GM12891 (cell line): Measurements from ENCODE around the gene ELOVL1.

Source experiments
- POLR2A ChIP-seq: IDR thresholded peaks from 2 replicates; pipeline ENCODE4 v1.6.1; 2011; ENCODE audit warnings: low read depth, low read length, control low read depth
- POLR2AphosphoS5 ChIP-seq: IDR thresholded peaks from 2 replicates; pipeline ENCODE4 v1.6.1; 2011; ENCODE audit warnings: low read depth, low read length, control low read depth
- POU2F2 ChIP-seq: IDR thresholded peaks from 2 replicates; pipeline ENCODE4 v1.6.1; 2011; ENCODE audit warnings: low read depth, mild to moderate bottlenecking, control low read depth, low read length, moderate library complexity
- SPI1 ChIP-seq: IDR thresholded peaks from 2 replicates; pipeline ENCODE4 v1.6.1; 2011; ENCODE audit warnings: low read depth, low read length, control low read depth

- TF ChIP-seq SPI1 (no peak), POLR2A (no peak), POU2F2 (no peak), POLR2AphosphoS5 (no peak)
Measured at GRCh38 chr1:43321331-43321891, 46.4 kb downstream of the ELOVL1 start.
